ENCODE data around the gene TECTA. TPM values are rescaled to one million over a fixed set of nuclear protein-coding genes. Genes with fewer than 3 reads are reported as not detected.
"Not testable (repeated sequence)": the region's sequence is repeated elsewhere in the genome, so short reads cannot be mapped to it uniquely, and the experiment has no call there.

TECTA gene
- total and polyA plus RNA-seq, 12 donors: 0.58 to 5.9 (median 1.3) TPM

- no peaks in the 10 kb centered on the region for H3K27me3 ChIP-seq
- H3K4me3 ChIP-seq: no peak overlapping the region
- WGBS, 4 donors: 72 to 76% (median 75%) methylated on average over 15 of the region's 15 CpGs
- H3K9me3 ChIP-seq (replicated peaks in 1 of 3): no peaks in the 10 kb centered on the region
- H3K36me3 ChIP-seq (replicated peaks in 1 of 2): no peaks in the 10 kb centered on the region
- peaks cover 3 to 8% of the 10 kb centered on the region in 2 donors for H3K4me1 ChIP-seq (replicated peaks in 1 of 2)
- intact Hi-C loops (cut with DNase I): no loop called here
- no peak overlapping the region for H3K27ac ChIP-seq
- TF ChIP-seq, protein P1, sequence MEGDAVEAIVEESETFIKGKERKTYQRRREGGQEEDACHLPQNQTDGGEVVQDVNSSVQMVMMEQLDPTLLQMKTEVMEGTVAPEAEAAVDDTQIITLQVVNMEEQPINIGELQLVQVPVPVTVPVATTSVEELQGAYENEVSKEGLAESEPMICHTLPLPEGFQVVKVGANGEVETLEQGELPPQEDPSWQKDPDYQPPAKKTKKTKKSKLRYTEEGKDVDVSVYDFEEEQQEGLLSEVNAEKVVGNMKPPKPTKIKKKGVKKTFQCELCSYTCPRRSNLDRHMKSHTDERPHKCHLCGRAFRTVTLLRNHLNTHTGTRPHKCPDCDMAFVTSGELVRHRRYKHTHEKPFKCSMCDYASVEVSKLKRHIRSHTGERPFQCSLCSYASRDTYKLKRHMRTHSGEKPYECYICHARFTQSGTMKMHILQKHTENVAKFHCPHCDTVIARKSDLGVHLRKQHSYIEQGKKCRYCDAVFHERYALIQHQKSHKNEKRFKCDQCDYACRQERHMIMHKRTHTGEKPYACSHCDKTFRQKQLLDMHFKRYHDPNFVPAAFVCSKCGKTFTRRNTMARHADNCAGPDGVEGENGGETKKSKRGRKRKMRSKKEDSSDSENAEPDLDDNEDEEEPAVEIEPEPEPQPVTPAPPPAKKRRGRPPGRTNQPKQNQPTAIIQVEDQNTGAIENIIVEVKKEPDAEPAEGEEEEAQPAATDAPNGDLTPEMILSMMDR (IDR thresholded peaks at IDR 0.05): no peak
- no peak for TF ChIP-seq POLR2A (IDR thresholded peaks at IDR 0.05)
- DNase-seq: no peak
These were observed 135.3 kb downstream of the TECTA start for GRCh38 chr11:121236115-121237001.

GRCh38 chr11:121237247-121237646, 136.2 kb downstream of the TECTA start:
- intact Hi-C loops (cut with DNase I); DNase-seq; H3K27me3 ChIP-seq; H3K9me3 ChIP-seq (replicated peaks in 1 of 3); H3K4me1 ChIP-seq (replicated peaks in 1 of 2); H3K4me3 ChIP-seq; H3K36me3 ChIP-seq (replicated peaks in 1 of 2): not testable (repeated sequence)
- H3K27ac ChIP-seq: peak overlapping the region in 1 of 5 donors; percentile 20
- 77 to 88% (median 84%) methylated on average over 6 of the region's 6 CpGs for WGBS, 4 donors

DNA sequence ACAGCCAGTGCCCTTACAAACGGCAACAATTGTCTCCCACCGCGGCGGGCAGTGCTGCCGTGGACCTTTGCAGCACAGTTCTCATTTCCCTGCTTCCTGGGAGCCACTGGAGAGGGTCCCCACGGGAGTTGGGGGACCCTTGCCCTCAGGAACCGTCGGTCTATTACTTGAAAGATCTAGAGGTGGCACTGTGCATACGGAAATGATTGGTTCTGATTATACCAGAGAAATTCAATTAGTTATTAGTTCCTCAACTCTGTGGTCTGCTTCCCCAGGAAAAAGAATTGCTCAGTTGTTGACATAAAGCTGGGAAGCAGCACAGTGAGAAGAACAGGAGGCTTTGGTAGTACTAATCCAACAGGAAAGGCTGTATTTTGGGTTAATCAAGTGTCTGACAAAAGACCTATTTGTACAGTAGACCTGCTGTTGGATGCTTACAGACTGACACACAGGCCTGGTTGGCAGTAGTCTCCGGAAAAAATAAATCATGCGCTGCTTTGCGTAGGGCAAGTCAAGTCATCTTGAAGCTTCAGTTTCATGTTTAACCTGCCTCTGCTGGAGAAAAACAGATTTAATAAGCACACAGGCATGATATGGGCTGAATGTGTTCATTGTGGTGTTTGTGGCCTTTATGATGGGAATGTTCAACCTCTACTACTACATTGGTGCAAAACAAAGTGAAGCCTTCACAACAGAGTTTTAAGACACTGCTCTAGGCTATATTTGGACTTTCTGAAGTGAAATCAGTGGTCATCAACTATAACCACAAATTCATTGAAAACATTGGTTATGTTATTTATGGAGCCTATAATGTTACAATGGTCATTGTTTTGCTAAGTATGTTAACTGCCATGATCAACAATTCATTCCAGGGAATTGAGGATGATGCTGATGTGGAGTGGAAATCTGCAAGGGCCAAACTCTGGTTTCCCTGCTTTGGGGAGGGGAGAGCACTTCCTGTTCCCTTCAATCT, 136.9 kb downstream of the TECTA start:
- no peak overlapping the region for H3K4me3 ChIP-seq
- no peaks in the 10 kb centered on the region for H3K36me3 ChIP-seq (replicated peaks in 1 of 2)
- WGBS, 4 donors: 72 to 88% (median 77%) methylated on average over 9 to 12 of the region's 12 CpGs
- H3K27ac ChIP-seq: peak overlapping the region in 1 of 5 donors; percentile 20
- intact Hi-C loops (cut with DNase I): no loop called here
- TF ChIP-seq, protein P1 (IDR thresholded peaks at IDR 0.05): no peak
- no peak for TF ChIP-seq POLR2A (IDR thresholded peaks at IDR 0.05)
- H3K9me3 ChIP-seq (replicated peaks in 1 of 3): no peaks in the 10 kb centered on the region
- no peaks in the 10 kb centered on the region for H3K4me1 ChIP-seq (replicated peaks in 1 of 2)
- no peaks in the 10 kb centered on the region for H3K27me3 ChIP-seq
- peak in 4 of 7 donors; percentile 23 to 73 (median 50) for DNase-seq

GRCh38 chr11:121238956-121239355, 137.9 kb downstream of the TECTA start:
- no peaks in the 10 kb centered on the region for H3K4me1 ChIP-seq (replicated peaks in 1 of 2)
- no peaks in the 10 kb centered on the region for H3K27me3 ChIP-seq
- no peak for DNase-seq
- no peak overlapping the region for H3K4me3 ChIP-seq
- H3K9me3 ChIP-seq (replicated peaks in 1 of 3): no peaks in the 10 kb centered on the region
- no peaks in the 10 kb centered on the region for H3K36me3 ChIP-seq (replicated peaks in 1 of 2)
- TF ChIP-seq POLR2A (IDR thresholded peaks at IDR 0.05): no peak
- TF ChIP-seq, protein P1 (IDR thresholded peaks at IDR 0.05): no peak
- intact Hi-C loops (cut with DNase I): no loop called here
- no peak overlapping the region for H3K27ac ChIP-seq

DNA sequence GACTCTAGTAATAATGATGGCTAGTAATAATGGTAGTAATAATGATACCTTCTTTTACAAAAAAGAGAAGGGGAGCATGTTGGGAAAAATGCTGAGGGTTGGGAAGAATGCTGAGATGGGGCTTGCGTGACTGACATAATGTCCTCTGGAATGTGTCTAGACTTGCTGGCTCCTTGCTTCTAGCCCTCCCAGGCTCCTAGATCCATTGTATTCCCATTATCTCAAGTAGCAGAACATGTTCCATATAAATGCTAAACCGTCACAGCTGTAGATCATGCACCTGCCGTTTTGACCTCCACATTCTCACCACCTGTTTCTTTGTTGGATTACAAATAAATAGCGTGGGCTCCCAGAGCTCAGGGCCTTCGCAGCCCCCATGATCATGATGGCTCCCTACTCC, 139.0 kb downstream of the TECTA start:
- H3K27me3 ChIP-seq; intact Hi-C loops (cut with DNase I); H3K36me3 ChIP-seq (replicated peaks in 1 of 2); H3K4me3 ChIP-seq; H3K27ac ChIP-seq; DNase-seq; H3K4me1 ChIP-seq (replicated peaks in 1 of 2); H3K9me3 ChIP-seq (replicated peaks in 1 of 3): not testable (repeated sequence)
- 81 to 89% (median 87%) methylated on average over 5 of the region's 5 CpGs for WGBS, 4 donors
